ENCODE data around the gene PTX4. TPM values are rescaled to one million over a fixed set of nuclear protein-coding genes. Genes with fewer than 3 reads are reported as not detected.
"Not testable (repeated sequence)": the region's sequence is repeated elsewhere in the genome, so short reads cannot be mapped to it uniquely, and the experiment has no call there.

The PTX4 gene
- total RNA-seq, 6 experiments from 2014 or later, result not detected

GRCh38 chr16:1442697-1443096, 46.0 kb downstream of the PTX4 start:
- H3K27me3 ChIP-seq, result no peaks in the 10 kb centered on the region
- H3K4me1 ChIP-seq, result no peaks in the 10 kb centered on the region
- H3K27ac ChIP-seq, result no peak overlapping the region
- TF ChIP-seq POLR2A (IDR thresholded peaks at IDR 0.05) (no peak), CTCF (IDR thresholded peaks at IDR 0.05) (no peak)
- peaks cover 0 to 3% (median 0%) of the 10 kb centered on the region in 4 donors for H3K36me3 ChIP-seq
- intact Hi-C loops (cut with DNase I), result no loop called here
- ATAC-seq (no peak), DNase-seq (no peak)
- H3K4me3 ChIP-seq, result no peak overlapping the region
- no peaks in the 10 kb centered on the region for H3K9me3 ChIP-seq
- WGBS (ENCODE audit: insufficient coverage, low coverage, low lambda C conversion rate, missing lambda C conversion rate), result 100% methylated on average over 3 of the region's 24 CpGs

GRCh38 chr16:1441391-1441829, 47.3 kb downstream of the PTX4 start:
- no peak overlapping the region for H3K27ac ChIP-seq
- no peaks in the 10 kb centered on the region for H3K9me3 ChIP-seq
- H3K27me3 ChIP-seq, result no peaks in the 10 kb centered on the region
- H3K36me3 ChIP-seq, result no peaks in the 10 kb centered on the region
- DNase-seq (no peak), ATAC-seq (no peak)
- 67% methylated on average over 7 of the region's 22 CpGs for WGBS (ENCODE audit: insufficient coverage, low coverage, low lambda C conversion rate, missing lambda C conversion rate)
- intact Hi-C loops (cut with DNase I), result no loop called here
- no peaks in the 10 kb centered on the region for H3K4me1 ChIP-seq
- H3K4me3 ChIP-seq, result no peak overlapping the region
- TF ChIP-seq CTCF (IDR thresholded peaks at IDR 0.05), result no peak
- TF ChIP-seq POLR2A (IDR thresholded peaks at IDR 0.05), result no peak

- DNase-seq; H3K9me3 ChIP-seq; H3K4me3 ChIP-seq; H3K4me1 ChIP-seq; H3K27me3 ChIP-seq; ATAC-seq; intact Hi-C loops (cut with DNase I); H3K27ac ChIP-seq; H3K36me3 ChIP-seq: not testable (repeated sequence)
- WGBS (ENCODE audit: insufficient coverage, low coverage, low lambda C conversion rate, missing lambda C conversion rate), result 100% methylated on average over 1 of the region's 4 CpGs
Measured at GRCh38 chr16:1439699-1440074, 49.1 kb downstream of the PTX4 start.

- Histone ChIP-seq H3K4me3 (no peak overlapping the region), H3K36me3 (no peaks in the 10 kb centered on the region), H3K9me3 (no peaks in the 10 kb centered on the region), H3K4me1 (no peaks in the 10 kb centered on the region), H3K27me3 (no peaks in the 10 kb centered on the region), H3K27ac (no peak overlapping the region)
- DNase-seq (no peak), ATAC-seq (no peak)
- intact Hi-C loops (cut with DNase I), result no loop called here
- TF ChIP-seq CTCF (IDR thresholded peaks at IDR 0.05) (no peak), POLR2A (IDR thresholded peaks at IDR 0.05) (no peak)
- WGBS (ENCODE audit: insufficient coverage, low coverage, low lambda C conversion rate, missing lambda C conversion rate), result 88% methylated on average over 9 of the region's 27 CpGs
Measured at GRCh38 chr16:1439058-1439698, 49.6 kb downstream of the PTX4 start.

DNA sequence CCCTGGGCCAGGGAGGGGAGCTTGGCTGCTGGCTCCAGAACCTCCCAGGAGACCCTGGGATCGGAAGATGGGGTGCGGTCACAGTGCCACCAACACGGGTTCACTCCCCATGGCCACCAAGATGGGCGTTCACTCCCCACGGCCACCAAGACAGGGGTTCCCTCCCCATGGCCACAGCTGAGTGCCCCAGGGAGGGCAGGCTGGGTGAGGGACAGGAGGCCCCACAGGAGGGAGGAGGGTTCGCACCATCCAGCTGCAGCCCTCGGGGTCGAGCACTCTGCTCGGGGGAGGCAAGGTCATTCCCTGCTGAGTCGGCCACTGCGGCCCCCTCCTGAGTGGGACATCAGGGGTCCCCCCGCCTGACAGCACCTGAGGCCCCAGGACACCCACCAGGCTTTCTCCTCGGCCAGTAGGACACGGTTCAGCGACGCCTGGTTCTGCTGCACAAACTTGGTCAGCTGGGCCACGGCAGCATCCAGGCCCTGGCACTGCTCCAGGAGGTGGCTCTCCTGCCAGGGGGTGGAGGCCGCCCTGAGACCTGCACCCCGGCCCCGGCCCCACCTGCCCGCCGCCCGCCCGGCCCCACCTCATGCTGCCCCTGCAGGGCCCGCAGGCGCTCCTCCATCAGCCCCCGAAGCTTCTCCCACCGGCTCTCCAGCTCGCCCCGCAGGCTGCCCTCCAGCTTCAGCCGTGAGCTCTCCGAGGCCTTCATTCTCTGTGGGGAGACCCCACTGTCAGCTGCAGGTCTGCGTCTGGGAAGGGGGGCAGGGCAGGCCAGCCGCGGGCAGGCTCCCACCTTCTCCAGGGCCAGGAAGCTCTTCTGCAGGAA, 50.3 kb downstream of the PTX4 start:
- Histone ChIP-seq H3K4me1 (no peaks in the 10 kb centered on the region), H3K4me3 (no peak overlapping the region), H3K9me3 (no peaks in the 10 kb centered on the region), H3K27me3 (no peaks in the 10 kb centered on the region), H3K36me3 (no peaks in the 10 kb centered on the region), H3K27ac (no peak overlapping the region)
- TF ChIP-seq CTCF (IDR thresholded peaks at IDR 0.05) (no peak), POLR2A (IDR thresholded peaks at IDR 0.05) (no peak)
- intact Hi-C loops (cut with DNase I), result no loop called here
- whole genome bisulfite sequencing (ENCODE audit: insufficient coverage, low coverage, low lambda C conversion rate, missing lambda C conversion rate), result no CpG with 5 or more reads among the region's 35 CpGs
- ATAC-seq (no peak), DNase-seq (no peak)

All from right lobe of liver (tissue), 6 donors.